ENCODE measurements around the gene GPRC5B.

Gene GPRC5B

GRCh38 chr16:19815418-19815817, 69.2 kb downstream of the GPRC5B start:
- DNase-seq (ENCODE audit: low read depth in 1 of 2, low spot score in 1 of 2), result no peak

GRCh38 chr16:19812986-19813385, 71.7 kb downstream of the GPRC5B start:
- no peak for DNase-seq (ENCODE audit: low read depth in 1 of 2, low spot score in 1 of 2)

DNA sequence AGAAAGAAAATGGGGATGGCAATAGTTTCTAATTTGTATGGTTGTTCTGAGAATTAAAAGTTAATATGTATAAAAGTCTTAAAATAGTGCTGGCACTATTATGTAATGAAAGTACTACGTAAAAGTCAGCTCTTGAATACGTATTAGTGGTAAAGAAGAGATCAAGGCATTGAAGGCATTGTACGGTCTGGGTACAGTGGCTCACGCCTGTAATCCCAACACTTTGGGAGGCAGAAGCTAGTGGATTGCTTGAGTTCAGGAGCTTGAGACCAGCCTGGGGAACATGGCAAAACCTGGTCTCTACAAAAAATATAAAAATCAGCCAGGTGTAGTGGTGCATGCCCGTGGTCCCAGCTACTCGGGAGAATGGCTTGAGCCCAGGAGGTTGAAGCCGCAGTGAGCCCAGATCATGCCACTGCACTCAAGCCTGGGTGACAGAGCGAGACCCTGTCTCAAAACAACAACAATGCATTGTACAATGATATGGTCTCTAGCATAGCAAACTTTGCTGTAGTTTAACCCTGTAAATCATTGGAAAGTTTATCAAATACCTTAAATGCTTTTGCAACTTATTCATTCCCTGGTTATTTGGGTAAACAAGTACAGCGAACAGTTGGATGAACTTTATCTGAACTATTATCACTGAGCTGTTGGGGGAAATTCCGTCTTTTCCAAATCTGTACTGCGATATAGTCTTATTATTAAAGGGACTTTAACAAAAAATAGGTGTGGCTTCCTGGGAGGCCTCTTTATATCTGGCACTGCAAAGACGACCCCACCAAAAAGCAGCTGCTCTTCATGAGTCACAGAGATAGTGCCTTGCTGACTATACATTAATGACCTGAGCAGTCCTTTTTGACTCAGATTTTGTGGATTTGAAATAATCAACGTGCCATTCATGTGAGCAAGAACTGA, 73.6 kb downstream of the GPRC5B start:
- no peak for DNase-seq (ENCODE audit: low read depth in 1 of 2, low spot score in 1 of 2)

GRCh38 chr16:19809693-19810092, 75.0 kb downstream of the GPRC5B start:
- DNase-seq (ENCODE audit: low read depth in 1 of 2, low spot score in 1 of 2), result no peak

- no peak for DNase-seq (ENCODE audit: low read depth in 1 of 2, low spot score in 1 of 2)
Observed at GRCh38 chr16:19809121-19809635, 75.5 kb downstream of the GPRC5B start.

GRCh38 chr16:19808061-19808641, 76.5 kb downstream of the GPRC5B start:
- no peak for DNase-seq (ENCODE audit: low read depth in 1 of 2, low spot score in 1 of 2)
